Loucy (cell line): ENCODE data around the gene MACO1.

Experiments
- H2AFZ ChIP-seq: fragments of 200-600 bp; sonication (generic); 2 replicates; pipeline ENCODE4 v1.6.0; 2016; ENCODE audit warnings: antibody characterized with exemption, mild to moderate bottlenecking, low read length, moderate library complexity
- H3F3A ChIP-seq: fragments of 200-600 bp; 2 replicates; pipeline ENCODE4 v1.6.0; 2016; ENCODE audit warnings: antibody characterized with exemption, low read depth, mild to moderate bottlenecking
- H3K27me3 ChIP-seq: fragments of 200-600 bp; sonication (generic); 2 replicates; pipeline ENCODE4 v1.6.1; 2014; ENCODE audit warnings: low read length, mild to moderate bottlenecking; ENCODE audit not compliant: insufficient read depth, poor library complexity, severe bottlenecking
- H3K36me3 ChIP-seq: fragments of 200-600 bp; sonication (generic); 2 replicates; pipeline ENCODE4 v1.6.1; 2016; ENCODE audit warnings: low read length; ENCODE audit not compliant: insufficient read depth
- H3K4me1 ChIP-seq: fragments of 200-600 bp; sonication (generic); 2 replicates; pipeline ENCODE4 v1.5.1; 2014; ENCODE audit warnings: low read length, mild to moderate bottlenecking; ENCODE audit not compliant: insufficient read depth, poor library complexity, severe bottlenecking
- H3K4me2 ChIP-seq: fragments of 200-600 bp; sonication (generic); 2 replicates; pipeline ENCODE4 v1.6.0; 2014; ENCODE audit warnings: antibody characterized with exemption, low read length, low read depth, mild to moderate bottlenecking; ENCODE audit not compliant: poor library complexity, severe bottlenecking
- H3K4me3 ChIP-seq: fragments of 200-600 bp; sonication (generic); 2 replicates; pipeline ENCODE4 v1.5.1; 2014; ENCODE audit warnings: low read length, mild to moderate bottlenecking, mixed read lengths; ENCODE audit not compliant: poor library complexity, severe bottlenecking
- H3K79me2 ChIP-seq: fragments of 200-600 bp; sonication (generic); 2 replicates; pipeline ENCODE4 v1.6.1; 2014; ENCODE audit warnings: low read length; ENCODE audit not compliant: insufficient read depth
- H3K9ac ChIP-seq: fragments of 200-600 bp; sonication (generic); 2 replicates; pipeline ENCODE4 v1.6.0; 2014; ENCODE audit warnings: mild to moderate bottlenecking, low read depth, low read length, moderate library complexity; ENCODE audit not compliant: poor library complexity, severe bottlenecking
- H3K9me2 ChIP-seq: fragments of 200-600 bp; sonication (generic); replicated peaks from 2 replicates; pipeline ENCODE4 v1.6.1; 2016; ENCODE audit warnings: low read depth, low read length, mixed read lengths
- H3K9me3 ChIP-seq: fragments of 200-600 bp; sonication (generic); 2 replicates; pipeline ENCODE4 v1.6.1; 2014; ENCODE audit warnings: mild to moderate bottlenecking, antibody characterized with exemption, low read length, low read depth; ENCODE audit not compliant: insufficient read depth
- H4K20me1 ChIP-seq: fragments of 200-600 bp; sonication (generic); 2 replicates; pipeline ENCODE4 v1.6.0; 2014; ENCODE audit warnings: antibody characterized with exemption, low read length, mild to moderate bottlenecking; ENCODE audit not compliant: insufficient read depth, poor library complexity, severe bottlenecking
- CTCF ChIP-seq: fragments of 200-600 bp; sonication (generic); conservative IDR thresholded peaks from 2 replicates; pipeline ENCODE4 v1.5.1; 2014; ENCODE audit warnings: mild to moderate bottlenecking, antibody characterized with exemption, low read length
- EZH2phosphoT487 ChIP-seq: fragments of 200-600 bp; IDR thresholded peaks from 2 replicates; pipeline ENCODE4 v1.6.1; 2018; ENCODE audit warnings: antibody characterized with exemption, mild to moderate bottlenecking, moderate library complexity, borderline replicate concordance

MACO1 gene

GRCh38 chr1:25533775-25534409 lies 103.2 kb downstream of the MACO1 start:
- Histone ChIP-seq H4K20me1 (no peaks in the 10 kb centered on the region), H3K9ac (no peak overlapping the region), H3K4me2 (no peak overlapping the region), H3K27me3 (no peaks in the 10 kb centered on the region), H3F3A (no peaks in the 10 kb centered on the region), H3K79me2 (no peaks in the 10 kb centered on the region), H3K36me3 (no peaks in the 10 kb centered on the region), H3K4me3 (no peak overlapping the region), H3K4me1 (no peaks in the 10 kb centered on the region), H3K9me2 (no peaks in the 10 kb centered on the region), H2AFZ (no peak overlapping the region), H3K9me3 (no peaks in the 10 kb centered on the region)
- TF ChIP-seq EZH2phosphoT487, result no peak
- no peak for TF ChIP-seq CTCF

GRCh38 chr1:25534410-25534788 lies 103.7 kb downstream of the MACO1 start:
- H2AFZ ChIP-seq, result no peak overlapping the region
- no peaks in the 10 kb centered on the region for H3K9me3 ChIP-seq
- H4K20me1 ChIP-seq, result no peaks in the 10 kb centered on the region
- no peak overlapping the region for H3K9ac ChIP-seq
- no peak overlapping the region for H3K4me3 ChIP-seq
- no peaks in the 10 kb centered on the region for H3K4me1 ChIP-seq
- TF ChIP-seq EZH2phosphoT487 (no peak), CTCF (no peak)
- H3K36me3 ChIP-seq, result no peaks in the 10 kb centered on the region
- H3K9me2 ChIP-seq, result no peaks in the 10 kb centered on the region
- no peak overlapping the region for H3K4me2 ChIP-seq
- H3K27me3 ChIP-seq, result no peaks in the 10 kb centered on the region
- H3F3A ChIP-seq, result no peaks in the 10 kb centered on the region
- no peaks in the 10 kb centered on the region for H3K79me2 ChIP-seq

- Histone ChIP-seq H3K4me2 (no peak overlapping the region), H3K4me3 (no peak overlapping the region)
Observed at GRCh38 chr1:25536124-25536523, 105.4 kb downstream of the MACO1 start.

More at GRCh38 chr1:25536124-25536523, 105.4 kb downstream of the MACO1 start:
- no peaks in the 10 kb centered on the region for H3K79me2 ChIP-seq
- H3K9me2 ChIP-seq, result no peaks in the 10 kb centered on the region
- no peaks in the 10 kb centered on the region for H3K4me1 ChIP-seq
- H4K20me1 ChIP-seq, result no peaks in the 10 kb centered on the region
- H3K36me3 ChIP-seq, result no peaks in the 10 kb centered on the region
- no peaks in the 10 kb centered on the region for H3F3A ChIP-seq
- H2AFZ ChIP-seq, result no peak overlapping the region
- TF ChIP-seq CTCF (no peak), EZH2phosphoT487 (no peak)
- H3K9ac ChIP-seq, result no peak overlapping the region
- H3K9me3 ChIP-seq, result no peaks in the 10 kb centered on the region
- no peaks in the 10 kb centered on the region for H3K27me3 ChIP-seq
